Neuronal stem cell (in vitro differentiated cells): ENCODE measurements around the gene UNC13C.

ENCODE experiments used
- DNase-seq: peaks from one replicate; pipeline ENCODE4 v3.0.0-alpha.2; 2013; ENCODE audit warnings: low spot score
- H2AFZ ChIP-seq: one replicate; pipeline ENCODE4 v1.6.1; 2013; ENCODE audit warnings: mild to moderate bottlenecking, low read length, inconsistent platforms
- H2AK5ac ChIP-seq: 2 replicates; pipeline ENCODE4 v1.6.1; 2013; ENCODE audit warnings: low read depth, mild to moderate bottlenecking, inconsistent platforms, low read length, moderate library complexity, mixed read lengths
- H2BK120ac ChIP-seq: 2 replicates; pipeline ENCODE4 v1.6.1; 2013; ENCODE audit warnings: low read depth, mild to moderate bottlenecking, inconsistent platforms, low read length, moderate library complexity, mixed read lengths
- H2BK12ac ChIP-seq: one replicate; pipeline ENCODE4 v1.6.1; 2013; ENCODE audit warnings: low read length, inconsistent platforms
- H2BK15ac ChIP-seq: 2 replicates; pipeline ENCODE4 v1.6.1; 2013; ENCODE audit warnings: mild to moderate bottlenecking, low read length, inconsistent platforms, mixed read lengths
- H2BK5ac ChIP-seq: one replicate; pipeline ENCODE4 v1.6.1; 2013; ENCODE audit warnings: inconsistent platforms, mild to moderate bottlenecking, low read length, moderate library complexity
- H3K14ac ChIP-seq: one replicate; pipeline ENCODE4 v1.6.1; 2013; ENCODE audit warnings: low read length, inconsistent platforms
- H3K18ac ChIP-seq: 2 replicates; pipeline ENCODE4 v1.6.1; 2013; ENCODE audit warnings: low read length, inconsistent platforms
- H3K23ac ChIP-seq: 2 replicates; pipeline ENCODE4 v1.6.1; 2013; ENCODE audit warnings: low read depth, mild to moderate bottlenecking, mixed read lengths, low read length, inconsistent platforms; ENCODE audit not compliant: poor library complexity
- H3K27ac ChIP-seq: replicated peaks from 3 replicates; pipeline ENCODE4 v1.5.1; 2013; ENCODE audit warnings: low read length, inconsistent platforms
- H3K27me3 ChIP-seq, 3 experiments: 2 replicates each; pipeline ENCODE4 v1.6.1; 2013; ENCODE audit warnings: low read length in 3 of 3, mild to moderate bottlenecking in 2 of 3, inconsistent platforms in 1 of 3, low read depth in 1 of 3, mixed read lengths in 1 of 3, moderate library complexity in 1 of 3; ENCODE audit not compliant: control insufficient read depth in 3 of 3, insufficient read depth in 3 of 3
- H3K36me3 ChIP-seq, 2 donors: replicated peaks in 1 of 2; 2 replicates each; pipeline ENCODE4 v1.6.1; 2013; ENCODE audit warnings: low read length in 2 of 2; ENCODE audit not compliant: control insufficient read depth in 2 of 2, insufficient read depth in 2 of 2
- H3K4ac ChIP-seq: 2 replicates; pipeline ENCODE4 v1.6.1; 2013; ENCODE audit warnings: inconsistent platforms, mild to moderate bottlenecking, low read length, moderate library complexity
- H3K4me1 ChIP-seq, 2 donors: 1 replicate in 1 of 2; 2 replicates in 1 of 2; pipeline ENCODE4 v1.6.1; 2013; ENCODE audit warnings: low read length in 2 of 2, low read depth in 1 of 2; ENCODE audit not compliant: control insufficient read depth in 2 of 2, insufficient read depth in 1 of 2
- H3K4me2 ChIP-seq: one replicate; pipeline ENCODE4 v1.6.1; 2013; ENCODE audit warnings: mild to moderate bottlenecking, low read length, inconsistent platforms; ENCODE audit not compliant: insufficient read depth, poor library complexity, severe bottlenecking
- H3K4me3 ChIP-seq, 2 donors: 2 replicates each; pipeline ENCODE4 v1.5.1; 2013; ENCODE audit warnings: low read length in 2 of 2, mild to moderate bottlenecking in 2 of 2, inconsistent platforms in 1 of 2, moderate library complexity in 1 of 2
- H3K79me1 ChIP-seq: one replicate; pipeline ENCODE4 v1.6.1; 2013; ENCODE audit warnings: low read depth, mild to moderate bottlenecking, inconsistent platforms, low read length, moderate library complexity
- H3K9ac ChIP-seq: one replicate; pipeline ENCODE4 v1.6.1; 2013; ENCODE audit warnings: mild to moderate bottlenecking, low read depth, low read length, inconsistent platforms; ENCODE audit not compliant: poor library complexity
- H3K9me3 ChIP-seq, 2 donors: replicated peaks in 1 of 2; 2 replicates each; pipeline versions ENCODE3 to v1.6.1; 2013; ENCODE audit warnings: low read length in 2 of 2, mild to moderate bottlenecking in 2 of 2, inconsistent platforms in 1 of 2, low read depth in 1 of 2, mixed read lengths in 1 of 2, moderate library complexity in 1 of 2; ENCODE audit not compliant: control insufficient read depth in 2 of 2, insufficient read depth in 1 of 2
- H4K8ac ChIP-seq: one replicate; pipeline ENCODE4 v1.6.1; 2013; ENCODE audit warnings: low read depth, mild to moderate bottlenecking, inconsistent platforms, low read length, moderate library complexity
- H4K91ac ChIP-seq: one replicate; pipeline ENCODE4 v1.6.1; 2013; ENCODE audit warnings: low read length, low read depth, mild to moderate bottlenecking, inconsistent platforms; ENCODE audit not compliant: poor library complexity
- WGBS, 2 donors: extraction: QIAGEN DNeasy Blood & Tissue Kit; methylation state at CpG; one replicate each; pipeline ENCODE4 v1.1.7; 2013; ENCODE audit warnings: missing lambda C conversion rate in 2 of 2, mixed read lengths in 1 of 2; ENCODE audit not compliant: insufficient read length in 2 of 2, insufficient replicate concordance in 1 of 2; ENCODE audit errors: extremely low coverage in 2 of 2; 5-methylcytosine and 5-hydroxymethylcytosine counted together

The UNC13C gene

DNA sequence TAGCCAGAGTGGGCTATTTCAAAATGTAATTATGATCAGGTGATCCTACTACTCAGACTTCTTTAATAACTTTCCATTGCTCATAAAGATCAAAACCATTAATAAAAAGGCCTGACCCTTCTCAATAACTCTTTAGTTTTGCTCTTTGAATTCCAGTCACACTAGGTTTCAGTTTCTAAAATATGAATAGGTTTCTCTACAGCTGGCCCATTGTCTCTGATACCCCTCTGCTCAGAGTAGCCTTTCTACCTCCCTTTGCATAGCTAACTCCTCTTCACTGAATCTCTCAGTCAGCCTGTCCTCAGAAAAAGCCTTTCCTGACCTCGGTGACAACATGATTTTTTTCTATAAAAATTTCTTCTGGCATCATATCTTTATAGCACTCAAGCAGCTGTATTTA, 209.1 kb downstream of the UNC13C start:
- Histone ChIP-seq H3K27ac (no peak overlapping the region), H3K4ac (no peak overlapping the region), H2BK5ac (no peak overlapping the region), H3K4me1 (no peaks in the 10 kb centered on the region), H3K9ac (no peak overlapping the region), H3K4me2 (no peak overlapping the region), H3K18ac (no peak overlapping the region), H3K9me3 (no peaks in the 10 kb centered on the region), H3K14ac (no peak overlapping the region), H3K79me1 (no peaks in the 10 kb centered on the region), H2BK12ac (no peak overlapping the region), H3K23ac (no peak overlapping the region), H2AK5ac (no peak overlapping the region), H2BK15ac (no peak overlapping the region), H3K27me3 (no peaks in the 10 kb centered on the region), H4K8ac (no peak overlapping the region), H2AFZ (no peak overlapping the region), H4K91ac (no peak overlapping the region), H3K4me3 (no peak overlapping the region), H2BK120ac (no peak overlapping the region), H3K36me3 (no peaks in the 10 kb centered on the region)
- WGBS, 2 donors: no CpG with 5 or more reads among the region's 1 CpG
- no peak for DNase-seq

DNA sequence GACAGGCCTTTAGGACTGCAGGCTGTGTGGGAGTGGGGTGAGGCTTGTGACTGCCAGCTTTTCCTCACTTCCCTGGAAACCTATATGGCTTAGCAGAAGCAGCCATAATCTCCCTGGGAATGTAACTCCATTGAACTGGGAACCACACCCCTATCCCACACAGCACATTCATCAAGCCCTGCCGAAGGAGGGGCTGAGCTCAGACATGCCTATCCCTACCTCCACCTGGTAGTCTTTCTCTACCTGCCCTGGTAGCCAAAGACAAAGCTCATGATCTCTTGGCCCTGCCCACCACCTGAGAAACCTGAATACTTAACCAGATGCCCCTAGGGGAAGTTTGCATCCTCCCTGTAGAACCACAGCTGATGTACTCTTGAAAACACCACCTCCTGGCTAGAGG, 219.8 kb downstream of the UNC13C start:
- Histone ChIP-seq H3K4me1 (peaks cover 0 to 7% of the 10 kb centered on the region in 2 donors), H3K9me3 (no peaks in the 10 kb centered on the region), H3K27me3 (no peaks in the 10 kb centered on the region), H2AK5ac (no peak overlapping the region), H2BK15ac (no peak overlapping the region), H3K9ac (no peak overlapping the region), H4K8ac (no peak overlapping the region), H2BK12ac (no peak overlapping the region), H3K4ac (no peak overlapping the region), H3K4me3 (no peak overlapping the region), H3K36me3 (no peaks in the 10 kb centered on the region), H4K91ac (no peak overlapping the region), H2BK120ac (no peak overlapping the region), H2AFZ (no peak overlapping the region), H3K4me2 (no peak overlapping the region), H3K79me1 (no peaks in the 10 kb centered on the region), H3K18ac (no peak overlapping the region), H3K23ac (no peak overlapping the region), H3K27ac (no peak overlapping the region), H2BK5ac (no peak overlapping the region), H3K14ac (no peak overlapping the region)
- no peak for DNase-seq
- no CpG with 5 or more reads among the region's 1 CpG for whole genome bisulfite sequencing, 2 donors

DNA sequence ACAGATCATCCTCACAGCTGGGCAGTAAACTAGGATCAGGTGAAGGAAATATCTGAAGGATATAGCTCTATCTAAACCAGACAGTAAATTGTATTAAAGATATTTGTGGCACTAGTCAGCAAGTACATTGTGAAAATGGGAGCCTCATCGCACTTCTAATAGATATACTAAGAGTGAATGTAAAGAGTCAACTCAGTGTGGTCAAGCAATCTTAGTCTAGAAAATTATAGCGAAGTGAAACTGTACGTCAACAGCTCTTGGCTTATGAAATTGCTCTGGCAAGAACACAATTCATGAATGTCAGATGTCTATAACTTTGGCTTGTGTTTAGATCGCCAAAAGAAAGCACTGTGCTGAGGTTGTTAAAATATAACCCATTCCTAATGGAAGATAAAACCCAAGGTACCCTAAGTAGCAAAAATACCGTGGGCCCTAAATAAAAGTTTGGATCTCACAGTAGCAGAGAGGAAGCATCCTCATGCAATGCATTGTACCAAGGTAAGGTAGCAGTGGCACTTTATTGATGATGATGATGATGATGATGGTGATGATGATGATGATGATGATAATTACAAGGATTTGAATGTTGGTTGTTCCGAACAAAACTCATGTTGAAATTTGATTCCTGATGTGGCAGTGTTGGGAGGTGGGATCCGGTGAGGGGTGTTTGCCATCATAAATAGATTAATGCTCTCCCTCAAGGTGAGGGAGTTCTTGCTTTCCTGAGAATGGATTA, 228.5 kb downstream of the UNC13C start:
- Histone ChIP-seq H4K8ac (no peak overlapping the region), H4K91ac (no peak overlapping the region), H3K36me3 (no peaks in the 10 kb centered on the region), H3K4me2 (no peak overlapping the region), H3K4me3 (no peak overlapping the region), H2BK5ac (no peak overlapping the region), H3K14ac (no peak overlapping the region), H3K4me1 (peaks cover 0 to 2% of the 10 kb centered on the region in 2 donors), H3K18ac (no peak overlapping the region), H2BK15ac (no peak overlapping the region), H2BK12ac (no peak overlapping the region), H2AFZ (no peak overlapping the region), H3K23ac (no peak overlapping the region), H2AK5ac (no peak overlapping the region), H3K27me3 (no peaks in the 10 kb centered on the region), H3K9ac (no peak overlapping the region), H3K4ac (no peak overlapping the region), H3K27ac (no peak overlapping the region), H3K9me3 (no peaks in the 10 kb centered on the region), H3K79me1 (no peaks in the 10 kb centered on the region), H2BK120ac (no peak overlapping the region)
- no CpG with 5 or more reads among the region's 7 CpGs for WGBS, 2 donors
- no peak for DNase-seq

DNA sequence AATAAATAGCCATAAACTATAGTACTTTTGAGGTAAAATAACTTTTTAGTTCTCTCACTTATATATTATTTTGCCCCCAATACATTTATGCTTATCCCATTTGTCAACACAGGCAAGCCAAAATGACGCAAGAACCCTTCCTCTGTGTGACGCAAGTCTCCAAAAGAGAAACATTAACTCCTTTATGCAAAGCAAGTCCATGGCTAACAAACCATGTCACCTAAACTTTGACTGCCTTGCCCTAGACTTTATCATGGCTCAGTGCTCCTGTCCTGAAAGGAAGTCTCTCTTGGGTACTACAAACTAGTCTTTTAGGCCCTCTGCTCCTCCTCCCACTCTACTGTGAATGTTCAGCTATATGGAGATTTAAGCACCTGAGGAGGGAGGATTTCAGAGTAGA, 230.5 kb downstream of the UNC13C start:
- Histone ChIP-seq H2AK5ac (no peak overlapping the region), H3K18ac (no peak overlapping the region), H4K8ac (no peak overlapping the region), H2BK120ac (no peak overlapping the region), H3K14ac (no peak overlapping the region), H3K36me3 (no peaks in the 10 kb centered on the region), H3K4me3 (no peak overlapping the region), H4K91ac (no peak overlapping the region), H3K4me2 (no peak overlapping the region), H2BK5ac (no peak overlapping the region), H3K4me1 (peaks cover 0 to 4% of the 10 kb centered on the region in 2 donors), H3K23ac (no peak overlapping the region), H3K27ac (no peak overlapping the region), H2AFZ (no peak overlapping the region), H2BK15ac (no peak overlapping the region), H3K27me3 (no peaks in the 10 kb centered on the region), H3K4ac (no peak overlapping the region), H2BK12ac (no peak overlapping the region), H3K9ac (no peak overlapping the region), H3K79me1 (no peaks in the 10 kb centered on the region), H3K9me3 (no peaks in the 10 kb centered on the region)
- DNase-seq: no peak
- no CpG with 5 or more reads among the region's 2 CpGs for WGBS, 2 donors
